ENCODE data around the gene ATG3.

DNA sequence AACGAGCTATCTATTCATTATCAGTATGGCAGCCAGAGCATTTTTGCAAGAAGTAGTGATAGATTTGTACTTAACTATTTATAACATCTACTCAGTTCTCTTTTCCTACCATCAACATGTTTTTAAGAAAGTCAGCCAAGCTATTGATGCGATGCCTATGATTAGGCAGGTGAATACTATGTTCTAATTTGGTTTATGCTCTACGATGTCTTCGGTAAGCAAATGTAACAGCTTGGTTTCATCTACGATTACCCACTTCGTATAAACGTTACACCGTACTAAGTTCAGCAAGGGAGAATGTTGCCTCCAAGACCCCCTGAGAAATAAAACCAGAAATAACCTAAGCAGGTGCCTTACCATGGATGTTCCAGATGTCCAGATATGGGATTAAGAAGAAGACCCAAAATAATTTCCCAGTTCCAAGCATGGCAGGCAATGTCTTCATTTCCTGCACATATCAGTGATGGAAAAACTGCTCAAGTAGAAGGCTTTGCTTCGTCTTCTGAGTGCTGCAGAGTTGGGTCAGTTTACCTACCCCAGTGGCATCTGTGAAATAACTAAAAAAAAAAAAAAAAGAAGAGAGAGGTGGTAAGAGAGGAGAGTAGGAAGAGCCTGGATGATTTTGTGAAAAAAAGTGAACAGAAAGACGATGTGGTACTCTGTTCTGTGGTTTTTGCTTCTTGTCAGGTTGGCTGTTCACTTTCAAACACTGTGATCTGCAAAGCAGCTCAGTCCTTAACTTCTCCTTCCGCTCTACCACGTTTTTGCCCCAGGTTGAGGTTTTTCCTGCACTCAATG lies 62.6 kb downstream of the ATG3 start, which contains the start of gene BTLA:
- TF ChIP-seq, protein P1, sequence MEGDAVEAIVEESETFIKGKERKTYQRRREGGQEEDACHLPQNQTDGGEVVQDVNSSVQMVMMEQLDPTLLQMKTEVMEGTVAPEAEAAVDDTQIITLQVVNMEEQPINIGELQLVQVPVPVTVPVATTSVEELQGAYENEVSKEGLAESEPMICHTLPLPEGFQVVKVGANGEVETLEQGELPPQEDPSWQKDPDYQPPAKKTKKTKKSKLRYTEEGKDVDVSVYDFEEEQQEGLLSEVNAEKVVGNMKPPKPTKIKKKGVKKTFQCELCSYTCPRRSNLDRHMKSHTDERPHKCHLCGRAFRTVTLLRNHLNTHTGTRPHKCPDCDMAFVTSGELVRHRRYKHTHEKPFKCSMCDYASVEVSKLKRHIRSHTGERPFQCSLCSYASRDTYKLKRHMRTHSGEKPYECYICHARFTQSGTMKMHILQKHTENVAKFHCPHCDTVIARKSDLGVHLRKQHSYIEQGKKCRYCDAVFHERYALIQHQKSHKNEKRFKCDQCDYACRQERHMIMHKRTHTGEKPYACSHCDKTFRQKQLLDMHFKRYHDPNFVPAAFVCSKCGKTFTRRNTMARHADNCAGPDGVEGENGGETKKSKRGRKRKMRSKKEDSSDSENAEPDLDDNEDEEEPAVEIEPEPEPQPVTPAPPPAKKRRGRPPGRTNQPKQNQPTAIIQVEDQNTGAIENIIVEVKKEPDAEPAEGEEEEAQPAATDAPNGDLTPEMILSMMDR (IDR thresholded peaks at IDR 0.05), result no peak
- TF ChIP-seq POLR2AphosphoS5 (IDR thresholded peaks at IDR 0.05; ENCODE audit: low read depth, low read length), result no peak
- TF ChIP-seq SIN3A (IDR thresholded peaks at IDR 0.05; ENCODE audit: borderline replicate concordance, insufficient read depth, low read depth, low read length), result no peak
- TF ChIP-seq TCF7L2 (IDR thresholded peaks at IDR 0.05; ENCODE audit: low read depth, low read length), result no peak
